HEK293 (cell line): Measurements from ENCODE around the gene FERMT2.

Experiments
- CTCF ChIA-PET: fragments of 350-600 bp; formaldehyde crosslinking; extraction: SDS; loops from one replicate; lab custom pipeline; 2021; ENCODE audit warnings: antibody characterized with exemption; lab: Yijun Ruan, JAX
- POLR2A ChIA-PET: fragments of 300-600 bp; formaldehyde crosslinking; extraction: SDS; loops from one replicate; lab custom pipeline; 2020; ENCODE audit warnings: antibody characterized with exemption, inconsistent platforms; lab: Yijun Ruan, JAX
- H3K27ac ChIP-seq: fragments of 200-500 bp; sonication (Bioruptor generic); 2 replicates; pipeline ENCODE4 v1.5.1; 2014; ENCODE audit warnings: low read depth, low read length, control low read depth, inconsistent platforms; ENCODE audit errors: extremely low read depth
- H3K36me3 ChIP-seq, 2 experiments: fragments of 200-500 bp in 1 of 2; sonication (Bioruptor generic) in 1 of 2; 1 replicate in 1 of 2; 2 replicates in 1 of 2; pipeline ENCODE4 v1.5.1; 2014 to 2017; ENCODE audit warnings: inconsistent platforms in 2 of 2, low read length in 2 of 2; ENCODE audit not compliant: control insufficient read depth in 2 of 2, insufficient read depth in 1 of 2
- H3K4me1 ChIP-seq: fragments of 200-500 bp; sonication (Bioruptor generic); 2 replicates; pipeline ENCODE4 v1.5.1; 2014; ENCODE audit warnings: mild to moderate bottlenecking, low read length, inconsistent platforms; ENCODE audit not compliant: control insufficient read depth, insufficient read depth
- H3K4me3 ChIP-seq: 2 replicates; pipeline ENCODE4 v1.5.1; 2011; ENCODE audit warnings: low read depth, mild to moderate bottlenecking, control low read depth, low read length, moderate library complexity
- H3K9me3 ChIP-seq: fragments of 200-500 bp; sonication (Bioruptor generic); 2 replicates; pipeline ENCODE4 v1.5.1; 2014; ENCODE audit warnings: low read depth, low read length, inconsistent platforms; ENCODE audit not compliant: control insufficient read depth, insufficient read depth
- GLI2 ChIP-seq: fragments of 450-650 bp; formaldehyde crosslinking; IDR thresholded peaks from 2 replicates; pipeline ENCODE4; 2017; ENCODE audit warnings: missing biosample characterization, missing genetic modification characterization, low read depth, borderline replicate concordance
- MZF1 ChIP-seq: fragments of 450-650 bp; formaldehyde crosslinking; IDR thresholded peaks from 2 replicates; pipeline ENCODE4 v1.5.1; 2017; ENCODE audit warnings: missing biosample characterization, missing genetic modification characterization, borderline replicate concordance
- ZFP69B ChIP-seq: fragments of 450-650 bp; formaldehyde crosslinking; IDR thresholded peaks from 2 replicates; pipeline ENCODE4 v1.5.1; 2016; ENCODE audit warnings: missing biosample characterization, missing genetic modification characterization
- ZNF169 ChIP-seq: fragments of 450-650 bp; formaldehyde crosslinking; IDR thresholded peaks from 2 replicates; pipeline ENCODE4 v1.5.1; 2016; ENCODE audit warnings: missing biosample characterization, missing genetic modification characterization
- ZNF239 ChIP-seq: fragments of 450-650 bp; formaldehyde crosslinking; IDR thresholded peaks from 2 replicates; pipeline ENCODE4 v1.5.1; 2016; ENCODE audit warnings: missing biosample characterization, missing genetic modification characterization
- ZNF292 ChIP-seq: fragments of 450-650 bp; formaldehyde crosslinking; IDR thresholded peaks from 2 replicates; pipeline ENCODE4 v1.5.1; 2016; ENCODE audit warnings: low read depth, missing biosample characterization, missing genetic modification characterization, borderline replicate concordance
- ZNF341 ChIP-seq: fragments of 450-650 bp; formaldehyde crosslinking; IDR thresholded peaks from 2 replicates; pipeline ENCODE4; 2016; ENCODE audit warnings: low read depth, missing biosample characterization, missing genetic modification characterization
- ZNF596 ChIP-seq: fragments of 450-650 bp; IDR thresholded peaks from 2 replicates; pipeline ENCODE4 v1.5.0; 2018; ENCODE audit warnings: missing biosample characterization, mild to moderate bottlenecking, missing genetic modification characterization, moderate library complexity
- ZNF600 ChIP-seq: fragments of 450-650 bp; formaldehyde crosslinking; IDR thresholded peaks from 2 replicates; pipeline ENCODE4 v1.5.1; 2016; ENCODE audit warnings: missing biosample characterization, missing genetic modification characterization
- ZNF624 ChIP-seq: fragments of 450-650 bp; formaldehyde crosslinking; IDR thresholded peaks from 2 replicates; pipeline ENCODE4 v1.5.1; 2017; ENCODE audit warnings: missing biosample characterization, missing genetic modification characterization
- TF ChIP-seq, protein P1 (sequence below): fragments of 450-650 bp; formaldehyde crosslinking; IDR thresholded peaks from 2 replicates; pipeline ENCODE4 v1.5.1; 2017; ENCODE audit warnings: missing biosample characterization, missing genetic modification characterization
- TF ChIP-seq, protein P2 (sequence below): fragments of 450-650 bp; formaldehyde crosslinking; IDR thresholded peaks from 2 replicates; pipeline ENCODE4 v1.5.1; 2016; ENCODE audit warnings: missing biosample characterization, missing genetic modification characterization
- TF ChIP-seq, protein P3 (sequence below): fragments of 450-650 bp; formaldehyde crosslinking; IDR thresholded peaks from 2 replicates; pipeline ENCODE4 v1.5.1; 2016; ENCODE audit warnings: missing biosample characterization, missing genetic modification characterization
- TF ChIP-seq, protein P4 (sequence below): fragments of 450-650 bp; formaldehyde crosslinking; IDR thresholded peaks from 2 replicates; pipeline ENCODE4 v1.5.1; 2016; ENCODE audit warnings: missing biosample characterization, missing genetic modification characterization
- TF ChIP-seq, protein P5 (sequence below): fragments of 450-650 bp; formaldehyde crosslinking; IDR thresholded peaks from 2 replicates; pipeline ENCODE4 v1.5.1; 2016; ENCODE audit warnings: missing biosample characterization, missing genetic modification characterization
- TF ChIP-seq, protein P6 (sequence below): fragments of 450-650 bp; formaldehyde crosslinking; IDR thresholded peaks from 2 replicates; pipeline ENCODE4 v1.5.1; 2017; ENCODE audit warnings: missing biosample characterization, missing genetic modification characterization

The FERMT2 gene

DNA sequence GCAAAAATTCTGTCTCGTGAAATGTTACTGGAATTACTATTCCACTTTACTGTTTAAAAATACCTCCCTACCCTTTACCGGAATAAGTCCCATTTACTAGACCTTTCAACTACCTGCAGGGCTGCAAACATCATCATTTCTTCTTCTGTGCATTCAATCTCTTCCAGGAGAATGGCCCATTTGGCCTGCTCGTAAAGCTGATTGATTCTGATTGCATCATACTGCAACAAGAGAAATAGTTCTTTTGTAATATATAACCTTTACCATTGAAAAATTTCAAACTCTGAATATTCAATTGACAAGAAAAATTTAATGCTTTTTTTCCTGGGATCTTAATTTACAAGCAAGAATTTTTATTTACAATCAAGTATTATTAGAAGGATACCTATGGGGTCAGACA lies 72.4 kb downstream of the FERMT2 start:
- Histone ChIP-seq H3K4me1 (no peaks in the 10 kb centered on the region), H3K36me3 (peaks cover 51 to 52% of the 10 kb centered on the region in 2 experiments), H3K9me3 (no peaks in the 10 kb centered on the region), H3K4me3 (no peak overlapping the region), H3K27ac (no peak overlapping the region)
- ChIA-PET CTCF (no interaction called here), POLR2A (no interaction called here)
- TF ChIP-seq, protein P1, sequence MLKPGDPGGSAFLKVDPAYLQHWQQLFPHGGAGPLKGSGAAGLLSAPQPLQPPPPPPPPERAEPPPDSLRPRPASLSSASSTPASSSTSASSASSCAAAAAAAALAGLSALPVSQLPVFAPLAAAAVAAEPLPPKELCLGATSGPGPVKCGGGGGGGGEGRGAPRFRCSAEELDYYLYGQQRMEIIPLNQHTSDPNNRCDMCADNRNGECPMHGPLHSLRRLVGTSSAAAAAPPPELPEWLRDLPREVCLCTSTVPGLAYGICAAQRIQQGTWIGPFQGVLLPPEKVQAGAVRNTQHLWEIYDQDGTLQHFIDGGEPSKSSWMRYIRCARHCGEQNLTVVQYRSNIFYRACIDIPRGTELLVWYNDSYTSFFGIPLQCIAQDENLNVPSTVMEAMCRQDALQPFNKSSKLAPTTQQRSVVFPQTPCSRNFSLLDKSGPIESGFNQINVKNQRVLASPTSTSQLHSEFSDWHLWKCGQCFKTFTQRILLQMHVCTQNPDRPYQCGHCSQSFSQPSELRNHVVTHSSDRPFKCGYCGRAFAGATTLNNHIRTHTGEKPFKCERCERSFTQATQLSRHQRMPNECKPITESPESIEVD: no peak
- TF ChIP-seq MZF1 (tag by site-specific recombination) (no peak), ZFP69B (tag by site-specific recombination) (no peak), ZNF292 (tag by site-specific recombination) (no peak), ZNF239 (no peak), ZNF596 (tag by site-specific recombination) (no peak), ZNF624 (tag by site-specific recombination) (no peak), ZNF169 (tag by site-specific recombination) (no peak), ZNF341 (tag by site-specific recombination) (no peak), ZNF600 (tag by site-specific recombination) (no peak)
- TF ChIP-seq, protein P2, sequence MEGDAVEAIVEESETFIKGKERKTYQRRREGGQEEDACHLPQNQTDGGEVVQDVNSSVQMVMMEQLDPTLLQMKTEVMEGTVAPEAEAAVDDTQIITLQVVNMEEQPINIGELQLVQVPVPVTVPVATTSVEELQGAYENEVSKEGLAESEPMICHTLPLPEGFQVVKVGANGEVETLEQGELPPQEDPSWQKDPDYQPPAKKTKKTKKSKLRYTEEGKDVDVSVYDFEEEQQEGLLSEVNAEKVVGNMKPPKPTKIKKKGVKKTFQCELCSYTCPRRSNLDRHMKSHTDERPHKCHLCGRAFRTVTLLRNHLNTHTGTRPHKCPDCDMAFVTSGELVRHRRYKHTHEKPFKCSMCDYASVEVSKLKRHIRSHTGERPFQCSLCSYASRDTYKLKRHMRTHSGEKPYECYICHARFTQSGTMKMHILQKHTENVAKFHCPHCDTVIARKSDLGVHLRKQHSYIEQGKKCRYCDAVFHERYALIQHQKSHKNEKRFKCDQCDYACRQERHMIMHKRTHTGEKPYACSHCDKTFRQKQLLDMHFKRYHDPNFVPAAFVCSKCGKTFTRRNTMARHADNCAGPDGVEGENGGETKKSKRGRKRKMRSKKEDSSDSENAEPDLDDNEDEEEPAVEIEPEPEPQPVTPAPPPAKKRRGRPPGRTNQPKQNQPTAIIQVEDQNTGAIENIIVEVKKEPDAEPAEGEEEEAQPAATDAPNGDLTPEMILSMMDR (tag by site-specific recombination): no peak
- TF ChIP-seq, protein P3, sequence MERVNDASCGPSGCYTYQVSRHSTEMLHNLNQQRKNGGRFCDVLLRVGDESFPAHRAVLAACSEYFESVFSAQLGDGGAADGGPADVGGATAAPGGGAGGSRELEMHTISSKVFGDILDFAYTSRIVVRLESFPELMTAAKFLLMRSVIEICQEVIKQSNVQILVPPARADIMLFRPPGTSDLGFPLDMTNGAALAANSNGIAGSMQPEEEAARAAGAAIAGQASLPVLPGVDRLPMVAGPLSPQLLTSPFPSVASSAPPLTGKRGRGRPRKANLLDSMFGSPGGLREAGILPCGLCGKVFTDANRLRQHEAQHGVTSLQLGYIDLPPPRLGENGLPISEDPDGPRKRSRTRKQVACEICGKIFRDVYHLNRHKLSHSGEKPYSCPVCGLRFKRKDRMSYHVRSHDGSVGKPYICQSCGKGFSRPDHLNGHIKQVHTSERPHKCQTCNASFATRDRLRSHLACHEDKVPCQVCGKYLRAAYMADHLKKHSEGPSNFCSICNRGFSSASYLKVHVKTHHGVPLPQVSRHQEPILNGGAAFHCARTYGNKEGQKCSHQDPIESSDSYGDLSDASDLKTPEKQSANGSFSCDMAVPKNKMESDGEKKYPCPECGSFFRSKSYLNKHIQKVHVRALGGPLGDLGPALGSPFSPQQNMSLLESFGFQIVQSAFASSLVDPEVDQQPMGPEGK (tag by site-specific recombination): no peak
- TF ChIP-seq, protein P4, sequence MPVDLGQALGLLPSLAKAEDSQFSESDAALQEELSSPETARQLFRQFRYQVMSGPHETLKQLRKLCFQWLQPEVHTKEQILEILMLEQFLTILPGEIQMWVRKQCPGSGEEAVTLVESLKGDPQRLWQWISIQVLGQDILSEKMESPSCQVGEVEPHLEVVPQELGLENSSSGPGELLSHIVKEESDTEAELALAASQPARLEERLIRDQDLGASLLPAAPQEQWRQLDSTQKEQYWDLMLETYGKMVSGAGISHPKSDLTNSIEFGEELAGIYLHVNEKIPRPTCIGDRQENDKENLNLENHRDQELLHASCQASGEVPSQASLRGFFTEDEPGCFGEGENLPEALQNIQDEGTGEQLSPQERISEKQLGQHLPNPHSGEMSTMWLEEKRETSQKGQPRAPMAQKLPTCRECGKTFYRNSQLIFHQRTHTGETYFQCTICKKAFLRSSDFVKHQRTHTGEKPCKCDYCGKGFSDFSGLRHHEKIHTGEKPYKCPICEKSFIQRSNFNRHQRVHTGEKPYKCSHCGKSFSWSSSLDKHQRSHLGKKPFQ (tag by site-specific recombination): no peak
- TF ChIP-seq, protein P5, sequence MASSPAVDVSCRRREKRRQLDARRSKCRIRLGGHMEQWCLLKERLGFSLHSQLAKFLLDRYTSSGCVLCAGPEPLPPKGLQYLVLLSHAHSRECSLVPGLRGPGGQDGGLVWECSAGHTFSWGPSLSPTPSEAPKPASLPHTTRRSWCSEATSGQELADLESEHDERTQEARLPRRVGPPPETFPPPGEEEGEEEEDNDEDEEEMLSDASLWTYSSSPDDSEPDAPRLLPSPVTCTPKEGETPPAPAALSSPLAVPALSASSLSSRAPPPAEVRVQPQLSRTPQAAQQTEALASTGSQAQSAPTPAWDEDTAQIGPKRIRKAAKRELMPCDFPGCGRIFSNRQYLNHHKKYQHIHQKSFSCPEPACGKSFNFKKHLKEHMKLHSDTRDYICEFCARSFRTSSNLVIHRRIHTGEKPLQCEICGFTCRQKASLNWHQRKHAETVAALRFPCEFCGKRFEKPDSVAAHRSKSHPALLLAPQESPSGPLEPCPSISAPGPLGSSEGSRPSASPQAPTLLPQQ (tag by site-specific recombination): no peak
- TF ChIP-seq, protein P6, sequence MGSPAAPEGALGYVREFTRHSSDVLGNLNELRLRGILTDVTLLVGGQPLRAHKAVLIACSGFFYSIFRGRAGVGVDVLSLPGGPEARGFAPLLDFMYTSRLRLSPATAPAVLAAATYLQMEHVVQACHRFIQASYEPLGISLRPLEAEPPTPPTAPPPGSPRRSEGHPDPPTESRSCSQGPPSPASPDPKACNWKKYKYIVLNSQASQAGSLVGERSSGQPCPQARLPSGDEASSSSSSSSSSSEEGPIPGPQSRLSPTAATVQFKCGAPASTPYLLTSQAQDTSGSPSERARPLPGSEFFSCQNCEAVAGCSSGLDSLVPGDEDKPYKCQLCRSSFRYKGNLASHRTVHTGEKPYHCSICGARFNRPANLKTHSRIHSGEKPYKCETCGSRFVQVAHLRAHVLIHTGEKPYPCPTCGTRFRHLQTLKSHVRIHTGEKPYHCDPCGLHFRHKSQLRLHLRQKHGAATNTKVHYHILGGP (tag by site-specific recombination): no peak

DNA sequence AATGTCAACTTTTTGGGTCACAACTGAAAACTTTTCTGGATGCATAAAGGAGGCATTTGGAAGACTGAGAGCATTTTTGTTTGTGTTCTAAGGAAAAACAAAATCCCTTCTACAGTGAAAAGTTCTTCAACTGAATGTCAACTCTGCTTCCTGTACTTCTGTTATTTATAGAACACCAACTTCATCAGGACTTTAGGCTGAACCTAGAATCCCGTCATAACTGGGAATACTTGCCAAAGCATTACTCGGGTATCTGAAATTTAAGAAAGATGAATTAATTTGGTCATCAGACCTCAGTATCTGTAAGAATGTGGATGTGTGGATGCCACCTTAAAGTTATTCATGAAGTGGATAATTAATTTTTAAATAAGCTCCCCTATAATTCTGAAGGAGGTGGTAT lies 73.2 kb downstream of the FERMT2 start:
- H3K9me3 ChIP-seq: no peaks in the 10 kb centered on the region
- H3K4me3 ChIP-seq: no peak overlapping the region
- ChIA-PET POLR2A (no interaction called here), CTCF (no interaction called here)
- no peaks in the 10 kb centered on the region for H3K4me1 ChIP-seq
- H3K36me3 ChIP-seq: peaks cover 58 to 61% of the 10 kb centered on the region in 2 experiments
- H3K27ac ChIP-seq: no peak overlapping the region
- no peak for TF ChIP-seq GLI2
- TF ChIP-seq ZNF596 (tag by site-specific recombination): no peak
- TF ChIP-seq, all 188 proteins: peak for 0
